Loucy (cell line): ENCODE measurements around the gene XKR7.
"Not testable (repeated sequence)": the region's sequence is repeated elsewhere in the genome, so short reads cannot be mapped to it uniquely, and the experiment has no call there.

Source experiments
- CTCF ChIP-seq: fragments of 200-600 bp; sonication (generic); conservative IDR thresholded peaks from 2 replicates; pipeline ENCODE4 v1.5.1; 2014; ENCODE audit warnings: mild to moderate bottlenecking, antibody characterized with exemption, low read length
- EZH2phosphoT487 ChIP-seq: fragments of 200-600 bp; IDR thresholded peaks from 2 replicates; pipeline ENCODE4 v1.6.1; 2018; ENCODE audit warnings: antibody characterized with exemption, mild to moderate bottlenecking, moderate library complexity, borderline replicate concordance

GRCh38 chr20:31921480-31921879 lies 46.5 kb upstream of the XKR7 start:
- not testable (repeated sequence) for TF ChIP-seq CTCF, EZH2phosphoT487
